Measurements from ENCODE around the gene SFMBT2.
A peak's percentile ranks its signal among the peaks of the same experiment; 100 is the strongest.
"Not testable (repeated sequence)": the region's sequence is repeated elsewhere in the genome, so short reads cannot be mapped to it uniquely, and the experiment has no call there.

The SFMBT2 gene

DNA sequence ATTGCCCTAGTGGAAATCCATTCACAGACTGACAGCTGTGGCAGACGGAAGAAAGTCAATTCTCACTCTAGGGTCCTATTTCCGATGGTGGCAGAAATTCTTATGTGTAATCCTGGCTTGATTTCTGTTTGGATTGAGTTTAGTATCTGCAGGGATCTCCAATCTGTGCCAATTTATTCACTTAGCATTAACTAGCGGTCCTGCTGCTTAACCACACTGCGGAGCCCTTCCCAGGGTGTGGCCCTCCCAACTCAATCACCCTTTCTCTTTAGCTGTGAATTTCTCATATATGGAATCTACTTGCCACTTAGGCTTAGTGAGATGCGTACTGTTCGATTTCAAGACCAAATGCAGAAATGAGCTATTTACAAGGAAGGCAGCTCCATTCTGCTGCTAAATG lies 215.7 kb downstream of the SFMBT2 start:
- TF ChIP-seq, protein P1, sequence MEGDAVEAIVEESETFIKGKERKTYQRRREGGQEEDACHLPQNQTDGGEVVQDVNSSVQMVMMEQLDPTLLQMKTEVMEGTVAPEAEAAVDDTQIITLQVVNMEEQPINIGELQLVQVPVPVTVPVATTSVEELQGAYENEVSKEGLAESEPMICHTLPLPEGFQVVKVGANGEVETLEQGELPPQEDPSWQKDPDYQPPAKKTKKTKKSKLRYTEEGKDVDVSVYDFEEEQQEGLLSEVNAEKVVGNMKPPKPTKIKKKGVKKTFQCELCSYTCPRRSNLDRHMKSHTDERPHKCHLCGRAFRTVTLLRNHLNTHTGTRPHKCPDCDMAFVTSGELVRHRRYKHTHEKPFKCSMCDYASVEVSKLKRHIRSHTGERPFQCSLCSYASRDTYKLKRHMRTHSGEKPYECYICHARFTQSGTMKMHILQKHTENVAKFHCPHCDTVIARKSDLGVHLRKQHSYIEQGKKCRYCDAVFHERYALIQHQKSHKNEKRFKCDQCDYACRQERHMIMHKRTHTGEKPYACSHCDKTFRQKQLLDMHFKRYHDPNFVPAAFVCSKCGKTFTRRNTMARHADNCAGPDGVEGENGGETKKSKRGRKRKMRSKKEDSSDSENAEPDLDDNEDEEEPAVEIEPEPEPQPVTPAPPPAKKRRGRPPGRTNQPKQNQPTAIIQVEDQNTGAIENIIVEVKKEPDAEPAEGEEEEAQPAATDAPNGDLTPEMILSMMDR (IDR thresholded peaks at IDR 0.05; ENCODE audit: unreplicated experiment in 3 of 3): no peak
- H3K27me3 Mint-ChIP-seq (ENCODE audit: low read depth): peaks cover 3% of the 10 kb centered on the region
- peaks cover 8% of the 10 kb centered on the region for H3K9me3 Mint-ChIP-seq
- peaks cover 27% of the 10 kb centered on the region for H3K4me1 Mint-ChIP-seq
- H3K4me3 Mint-ChIP-seq: no peak overlapping the region
- no peak overlapping the region for H3K27ac Mint-ChIP-seq
- peaks cover 75% of the 10 kb centered on the region for H3K36me3 Mint-ChIP-seq (ENCODE audit: low read depth)

DNA sequence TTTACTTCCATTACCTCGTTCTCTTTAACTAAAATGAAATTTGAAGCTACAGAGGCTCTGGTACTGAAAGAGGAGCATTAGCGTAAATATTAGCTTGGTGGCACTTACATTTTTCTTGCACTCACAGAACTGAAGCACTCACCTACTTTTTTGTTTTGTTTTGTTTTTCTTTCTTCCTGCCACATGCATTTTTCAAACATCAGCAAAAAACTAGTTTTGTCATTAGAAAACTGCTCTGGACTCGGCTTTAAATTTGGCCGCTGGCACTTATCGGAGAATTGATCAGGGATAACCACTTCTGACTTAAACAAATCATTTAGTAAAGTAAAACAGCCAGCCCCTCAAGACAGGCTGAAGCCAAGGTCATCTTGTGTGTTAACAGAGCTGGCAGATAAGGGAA lies 216.3 kb downstream of the SFMBT2 start:
- H3K27me3 Mint-ChIP-seq (ENCODE audit: low read depth): peaks cover 3% of the 10 kb centered on the region
- no peak overlapping the region for H3K27ac Mint-ChIP-seq
- peaks cover 71% of the 10 kb centered on the region for H3K36me3 Mint-ChIP-seq (ENCODE audit: low read depth)
- peaks cover 24% of the 10 kb centered on the region for H3K4me1 Mint-ChIP-seq
- no peak overlapping the region for H3K4me3 Mint-ChIP-seq
- H3K9me3 Mint-ChIP-seq: peaks cover 8% of the 10 kb centered on the region
- TF ChIP-seq, protein P1 (IDR thresholded peaks at IDR 0.05; ENCODE audit: unreplicated experiment in 3 of 3): no peak

DNA sequence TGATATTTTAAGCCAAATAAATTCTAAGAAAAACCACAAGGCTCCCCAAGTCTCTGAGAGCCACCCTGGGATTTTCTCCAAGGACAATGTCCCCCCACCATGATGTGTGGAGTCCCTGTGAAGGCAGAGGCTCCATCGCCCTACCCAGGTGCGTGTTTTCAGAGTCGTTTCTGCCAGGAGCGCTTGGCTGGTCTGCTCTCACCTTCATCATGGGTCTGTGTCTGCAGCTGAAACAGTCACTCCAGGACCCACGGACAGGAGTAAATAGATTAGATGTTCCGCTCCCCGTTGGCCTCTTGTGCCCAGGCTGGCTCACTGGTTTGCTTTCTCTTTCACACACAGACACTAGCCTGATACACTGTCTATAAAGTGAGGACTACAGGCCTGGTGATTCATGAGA lies 217.5 kb downstream of the SFMBT2 start:
- TF ChIP-seq, protein P1 (IDR thresholded peaks at IDR 0.05; ENCODE audit: unreplicated experiment in 3 of 3): no peak
- peaks cover 24% of the 10 kb centered on the region for H3K4me1 Mint-ChIP-seq
- H3K36me3 Mint-ChIP-seq (ENCODE audit: low read depth): peaks cover 65% of the 10 kb centered on the region
- H3K27me3 Mint-ChIP-seq (ENCODE audit: low read depth): peaks cover 3% of the 10 kb centered on the region
- no peak overlapping the region for H3K4me3 Mint-ChIP-seq
- H3K27ac Mint-ChIP-seq: no peak overlapping the region
- peaks cover 8% of the 10 kb centered on the region for H3K9me3 Mint-ChIP-seq

DNA sequence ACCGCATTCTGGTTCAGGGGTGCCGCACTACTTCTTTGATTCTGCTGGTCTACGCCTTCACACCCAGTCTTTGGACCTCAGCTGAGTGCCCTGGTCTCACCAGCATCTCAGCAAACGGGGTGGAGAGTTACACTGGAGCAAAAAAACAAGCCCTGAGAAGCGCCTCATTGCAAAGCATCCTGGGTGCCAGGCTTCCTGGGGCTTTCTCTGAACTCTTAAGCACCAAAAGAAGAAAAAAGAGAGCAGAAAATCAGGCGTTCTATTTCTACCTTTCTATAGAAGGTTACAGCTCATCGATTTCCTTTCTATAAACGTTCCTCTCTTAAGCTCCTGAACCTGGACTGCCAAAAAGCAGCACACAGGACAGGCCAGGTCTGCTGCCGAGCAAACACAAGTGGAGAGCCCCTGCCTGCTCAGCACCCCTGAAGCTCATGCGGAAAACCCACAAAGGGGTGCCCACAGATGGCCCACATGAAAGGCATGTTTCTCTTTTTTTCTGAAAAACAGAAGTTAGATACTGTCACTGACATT lies 217.9 kb downstream of the SFMBT2 start:
- Mint-ChIP-seq H3K4me1 (peaks cover 24% of the 10 kb centered on the region), H3K4me3 (no peak overlapping the region), H3K27ac (no peak overlapping the region), H3K9me3 (peaks cover 8% of the 10 kb centered on the region), H3K36me3 (ENCODE audit: low read depth) (peaks cover 64% of the 10 kb centered on the region), H3K27me3 (ENCODE audit: low read depth) (peaks cover 3% of the 10 kb centered on the region)
- TF ChIP-seq, protein P1 (IDR thresholded peaks at IDR 0.05; ENCODE audit: unreplicated experiment in 3 of 3): no peak

DNA sequence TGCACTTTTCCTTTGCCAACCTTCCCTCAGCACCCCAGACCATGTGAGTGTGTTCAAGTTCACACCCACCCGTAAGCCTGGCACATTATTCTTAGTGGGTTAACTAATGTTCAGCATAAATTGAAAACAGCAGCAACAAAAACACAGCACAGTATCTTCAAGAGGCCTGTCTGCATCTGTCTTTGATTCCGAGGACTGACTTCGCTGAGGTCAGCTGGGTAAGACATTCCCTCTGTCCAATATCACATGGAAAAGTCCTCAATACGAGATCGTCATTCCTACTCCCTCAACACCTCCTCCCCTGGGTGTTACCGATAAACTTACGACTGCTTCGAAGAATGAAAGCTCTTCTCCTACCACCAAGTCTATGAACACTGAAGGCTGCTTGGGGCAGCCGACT lies 218.8 kb downstream of the SFMBT2 start:
- Mint-ChIP-seq H3K4me3 (no peak overlapping the region), H3K27me3 (ENCODE audit: low read depth) (peaks cover 2% of the 10 kb centered on the region), H3K4me1 (peaks cover 24% of the 10 kb centered on the region), H3K27ac (no peak overlapping the region), H3K36me3 (ENCODE audit: low read depth) (peaks cover 58% of the 10 kb centered on the region), H3K9me3 (peaks cover 8% of the 10 kb centered on the region)
- TF ChIP-seq, protein P1 (IDR thresholded peaks at IDR 0.05; ENCODE audit: unreplicated experiment in 3 of 3): no peak

DNA sequence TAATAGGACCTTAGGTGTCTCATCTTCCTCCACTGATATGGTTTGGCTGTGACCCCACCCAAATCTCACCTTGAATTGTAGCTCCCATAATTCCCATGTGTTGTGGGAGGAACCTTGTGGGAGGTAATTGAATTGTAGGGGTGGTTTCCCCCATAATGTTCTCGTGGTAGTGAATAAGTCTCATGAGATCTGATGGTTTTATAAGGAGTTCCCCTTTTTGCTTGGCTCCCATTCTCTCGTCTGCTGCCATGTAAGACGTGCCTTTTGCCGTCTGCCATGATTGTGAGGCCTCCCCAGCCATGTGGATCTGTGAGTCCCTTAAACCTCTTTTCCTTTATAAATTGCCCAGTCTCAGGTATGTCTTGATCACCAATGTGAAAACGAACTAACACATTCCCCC lies 220.1 kb downstream of the SFMBT2 start:
- Mint-ChIP-seq H3K36me3 (ENCODE audit: low read depth) (peaks cover 53% of the 10 kb centered on the region), H3K27ac (peak overlapping the region in 1 of 3 experiments; percentile 18), H3K4me1 (peaks cover 30% of the 10 kb centered on the region)
- H3K4me3 Mint-ChIP-seq; H3K27me3 Mint-ChIP-seq (ENCODE audit: low read depth); H3K9me3 Mint-ChIP-seq: not testable (repeated sequence)
